SU-DHL-6 (cell line): ENCODE results near the gene MIF.
"Not testable (repeated sequence)": the region's sequence is repeated elsewhere in the genome, so short reads cannot be mapped to it uniquely, and the experiment has no call there.

ENCODE experiments used
- CTCF ChIP-seq: fragments of 200-600 bp; sonication (generic); IDR thresholded peaks from one replicate; pipeline ENCODE4 v1.5.1; 2017; ENCODE audit warnings: antibody characterized with exemption, mild to moderate bottlenecking, low read length, moderate library complexity; ENCODE audit not compliant: insufficient read depth, poor library complexity, severe bottlenecking
- EZH2phosphoT487 ChIP-seq: fragments of 200-600 bp; sonication (generic), shearing (Covaris generic); conservative IDR thresholded peaks from 2 replicates; pipeline ENCODE4 v1.6.1; 2018; ENCODE audit warnings: mild to moderate bottlenecking, antibody characterized with exemption, low read length, moderate library complexity, mixed read lengths

- TF ChIP-seq CTCF, EZH2phosphoT487: not testable (repeated sequence)
Measured at GRCh38 chr22:23907423-23907822, 13.2 kb downstream of the MIF start.
